Epithelial cell of esophagus (primary cell): ENCODE measurements around the gene KCNMA1.
"Not testable (repeated sequence)": the region's sequence is repeated elsewhere in the genome, so short reads cannot be mapped to it uniquely, and the experiment has no call there.

Experiments
- DNase-seq: peaks from one replicate; pipeline ENCODE4 v3.0.0; 2010; ENCODE audit warnings: low read depth
- H3K4me3 ChIP-seq: 2 replicates; pipeline ENCODE4 v1.5.1; 2011; ENCODE audit warnings: mild to moderate bottlenecking, low read length, control low read depth
- TF ChIP-seq, protein P1 (sequence below): IDR thresholded peaks from 2 replicates; pipeline ENCODE4 v1.5.1; 2011; ENCODE audit warnings: low read depth, mild to moderate bottlenecking, low read length, control low read depth, inconsistent platforms; ENCODE audit not compliant: insufficient read depth; ENCODE audit errors: missing control alignments

KCNMA1 gene

GRCh38 chr10:77348751-77349150, 288.9 kb downstream of the KCNMA1 start:
- H3K4me3 ChIP-seq: no peak overlapping the region
- TF ChIP-seq, protein P1, sequence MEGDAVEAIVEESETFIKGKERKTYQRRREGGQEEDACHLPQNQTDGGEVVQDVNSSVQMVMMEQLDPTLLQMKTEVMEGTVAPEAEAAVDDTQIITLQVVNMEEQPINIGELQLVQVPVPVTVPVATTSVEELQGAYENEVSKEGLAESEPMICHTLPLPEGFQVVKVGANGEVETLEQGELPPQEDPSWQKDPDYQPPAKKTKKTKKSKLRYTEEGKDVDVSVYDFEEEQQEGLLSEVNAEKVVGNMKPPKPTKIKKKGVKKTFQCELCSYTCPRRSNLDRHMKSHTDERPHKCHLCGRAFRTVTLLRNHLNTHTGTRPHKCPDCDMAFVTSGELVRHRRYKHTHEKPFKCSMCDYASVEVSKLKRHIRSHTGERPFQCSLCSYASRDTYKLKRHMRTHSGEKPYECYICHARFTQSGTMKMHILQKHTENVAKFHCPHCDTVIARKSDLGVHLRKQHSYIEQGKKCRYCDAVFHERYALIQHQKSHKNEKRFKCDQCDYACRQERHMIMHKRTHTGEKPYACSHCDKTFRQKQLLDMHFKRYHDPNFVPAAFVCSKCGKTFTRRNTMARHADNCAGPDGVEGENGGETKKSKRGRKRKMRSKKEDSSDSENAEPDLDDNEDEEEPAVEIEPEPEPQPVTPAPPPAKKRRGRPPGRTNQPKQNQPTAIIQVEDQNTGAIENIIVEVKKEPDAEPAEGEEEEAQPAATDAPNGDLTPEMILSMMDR: no peak
- DNase-seq: no peak

- no peak for DNase-seq
- H3K4me3 ChIP-seq: no peak overlapping the region
- TF ChIP-seq, protein P1: no peak
These were observed 289.5 kb downstream of the KCNMA1 start for GRCh38 chr10:77348082-77348481.

GRCh38 chr10:77347052-77347451, 290.6 kb downstream of the KCNMA1 start:
- DNase-seq: no peak
- no peak overlapping the region for H3K4me3 ChIP-seq
- TF ChIP-seq, protein P1: no peak

DNA sequence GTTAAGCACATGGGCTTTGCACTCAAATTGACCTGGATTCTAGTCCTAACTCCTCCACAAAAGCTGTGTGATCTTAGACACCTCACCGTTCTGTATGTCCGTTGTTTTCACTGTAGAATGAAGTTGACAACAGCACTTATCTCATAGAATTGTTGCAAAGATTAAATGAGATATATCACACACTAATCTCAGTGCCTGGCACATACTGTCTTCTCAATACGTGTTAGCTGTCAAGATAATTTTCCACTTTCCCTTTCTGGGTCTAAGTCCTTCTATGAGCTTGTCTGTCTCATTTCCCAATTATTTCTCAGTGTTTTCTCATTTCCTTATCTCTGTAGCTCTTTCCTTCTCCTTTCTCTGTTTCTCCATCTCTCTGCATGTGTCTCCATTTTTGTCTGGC, 296.6 kb downstream of the KCNMA1 start:
- H3K4me3 ChIP-seq: no peak overlapping the region
- no peak for DNase-seq

DNA sequence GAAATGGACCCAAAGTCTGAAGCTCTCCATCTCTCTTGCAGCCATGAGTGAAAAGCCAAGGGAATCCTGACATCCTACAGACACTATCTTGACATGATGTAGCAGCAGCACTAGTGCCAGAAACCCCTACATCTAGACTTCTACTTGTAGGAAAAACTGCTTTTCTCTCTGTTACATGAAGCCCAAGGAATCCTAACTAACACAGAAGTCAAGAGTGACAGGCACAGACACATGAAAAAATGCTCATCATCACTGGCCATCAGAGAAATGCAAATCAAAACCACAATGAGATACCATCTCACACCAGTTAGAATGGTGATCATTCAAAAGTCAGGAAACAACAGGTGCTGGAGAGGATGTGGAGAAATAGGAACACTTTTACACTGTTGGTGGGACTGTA, 297.7 kb downstream of the KCNMA1 start:
- not testable (repeated sequence) for DNase-seq, H3K4me3 ChIP-seq

More for the DNA sequence above, 296.6 kb downstream of the KCNMA1 start:
- TF ChIP-seq, protein P1: no peak

DNA sequence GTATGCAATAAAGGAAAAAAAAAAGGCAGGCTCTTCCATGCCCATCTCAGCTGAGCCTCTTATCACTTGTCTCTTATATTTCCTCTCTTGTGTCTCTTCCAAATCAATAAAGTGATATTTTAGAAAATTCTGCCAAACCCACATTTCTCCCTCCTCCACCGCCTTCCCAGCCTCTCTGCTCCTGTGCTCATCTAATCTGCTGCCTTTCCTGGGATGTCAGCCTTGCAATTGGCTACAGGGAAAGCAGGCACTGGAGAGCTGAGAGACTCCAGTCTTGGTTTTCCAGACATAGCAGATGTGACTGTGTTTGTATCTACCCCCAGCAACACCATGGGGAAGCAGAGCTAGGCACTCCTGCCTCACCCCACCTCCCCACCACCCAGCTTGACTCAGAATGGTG, 298.4 kb downstream of the KCNMA1 start:
- H3K4me3 ChIP-seq: no peak overlapping the region
- TF ChIP-seq, protein P1: no peak
- no peak for DNase-seq

DNA sequence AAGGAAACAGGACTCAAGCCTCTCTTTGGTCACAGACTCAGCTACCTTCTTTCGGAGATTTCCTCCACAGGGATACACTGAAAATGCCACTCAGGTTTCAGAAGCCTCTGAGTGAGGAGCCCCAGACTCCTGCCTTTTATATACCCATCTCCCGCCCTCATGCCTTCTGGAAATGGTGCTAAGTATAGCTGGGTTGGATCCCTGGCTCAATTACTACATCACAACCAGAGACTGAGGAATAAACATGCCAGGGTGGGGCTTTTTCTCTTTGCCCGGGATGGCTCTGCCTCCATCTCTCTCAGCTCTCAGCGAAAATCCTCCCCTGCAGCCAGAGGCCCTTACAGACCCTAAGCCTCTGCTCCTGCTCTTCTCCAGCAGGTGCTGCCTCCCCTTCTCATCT, 299.5 kb downstream of the KCNMA1 start:
- TF ChIP-seq, protein P1: no peak
- no peak for DNase-seq
- no peak overlapping the region for H3K4me3 ChIP-seq
